ENCODE data around the gene GOLGA6L7. TPM values are rescaled to one million over a fixed set of nuclear protein-coding genes. Genes with fewer than 3 reads are reported as not detected.
"Not testable (repeated sequence)": the region's sequence is repeated elsewhere in the genome, so short reads cannot be mapped to it uniquely, and the experiment has no call there.

GOLGA6L7 gene
- total RNA-seq, 1 experiment from 2014 or later: not detected

GRCh38 chr15:28861031-28861534 lies 12.6 kb upstream of the GOLGA6L7 start:
- in situ Hi-C loops (cut with HindIII; ENCODE audit: low pct_unique_long_range_greater_than_20kb, low sequenced_read_pairs): no loop called here
- no peak for DNase-seq (ENCODE audit: low read depth, low spot score)

GRCh38 chr15:28854578-28854977 lies 6.1 kb upstream of the GOLGA6L7 start:
- in situ Hi-C loops (cut with HindIII; ENCODE audit: low pct_unique_long_range_greater_than_20kb, low sequenced_read_pairs); DNase-seq (ENCODE audit: low read depth, low spot score): not testable (repeated sequence)

- DNase-seq (ENCODE audit: low read depth, low spot score); in situ Hi-C loops (cut with HindIII; ENCODE audit: low pct_unique_long_range_greater_than_20kb, low sequenced_read_pairs): not testable (repeated sequence)
These were observed 5.2 kb upstream of the GOLGA6L7 start for GRCh38 chr15:28853654-28854053.

GRCh38 chr15:28849766-28850165 lies 1.3 kb upstream of the GOLGA6L7 start:
- DNase-seq (ENCODE audit: low read depth, low spot score); in situ Hi-C loops (cut with HindIII; ENCODE audit: low pct_unique_long_range_greater_than_20kb, low sequenced_read_pairs): not testable (repeated sequence)

- DNase-seq (ENCODE audit: low read depth, low spot score); in situ Hi-C loops (cut with HindIII; ENCODE audit: low pct_unique_long_range_greater_than_20kb, low sequenced_read_pairs): not testable (repeated sequence)
These were observed 827 bp upstream of the GOLGA6L7 start for GRCh38 chr15:28849271-28849670.

GRCh38 chr15:28847959-28848358 lies 485 bp downstream of the GOLGA6L7 start:
- DNase-seq (ENCODE audit: low read depth, low spot score); in situ Hi-C loops (cut with HindIII; ENCODE audit: low pct_unique_long_range_greater_than_20kb, low sequenced_read_pairs): not testable (repeated sequence)

GRCh38 chr15:28847247-28847646 lies 1.2 kb downstream of the GOLGA6L7 start:
- in situ Hi-C loops (cut with HindIII; ENCODE audit: low pct_unique_long_range_greater_than_20kb, low sequenced_read_pairs); DNase-seq (ENCODE audit: low read depth, low spot score): not testable (repeated sequence)

GRCh38 chr15:28844147-28844546 lies 4.3 kb downstream of the GOLGA6L7 start:
- in situ Hi-C loops (cut with HindIII; ENCODE audit: low pct_unique_long_range_greater_than_20kb, low sequenced_read_pairs); DNase-seq (ENCODE audit: low read depth, low spot score): not testable (repeated sequence)

- DNase-seq (ENCODE audit: low read depth, low spot score); in situ Hi-C loops (cut with HindIII; ENCODE audit: low pct_unique_long_range_greater_than_20kb, low sequenced_read_pairs): not testable (repeated sequence)
These were observed 4.9 kb downstream of the GOLGA6L7 start for GRCh38 chr15:28843520-28843919.

- DNase-seq (ENCODE audit: low read depth, low spot score); in situ Hi-C loops (cut with HindIII; ENCODE audit: low pct_unique_long_range_greater_than_20kb, low sequenced_read_pairs): not testable (repeated sequence)
These were observed 6.2 kb downstream of the GOLGA6L7 start for GRCh38 chr15:28842210-28842609.

GRCh38 chr15:28840285-28840684 lies 8.2 kb downstream of the GOLGA6L7 start:
- DNase-seq (ENCODE audit: low read depth, low spot score); in situ Hi-C loops (cut with HindIII; ENCODE audit: low pct_unique_long_range_greater_than_20kb, low sequenced_read_pairs): not testable (repeated sequence)

- in situ Hi-C loops (cut with HindIII; ENCODE audit: low pct_unique_long_range_greater_than_20kb, low sequenced_read_pairs); DNase-seq (ENCODE audit: low read depth, low spot score): not testable (repeated sequence)
These were observed 13.4 kb downstream of the GOLGA6L7 start for GRCh38 chr15:28834957-28835585.

GRCh38 chr15:28831897-28832587 lies 16.4 kb downstream of the GOLGA6L7 start:
- in situ Hi-C loops (cut with HindIII; ENCODE audit: low pct_unique_long_range_greater_than_20kb, low sequenced_read_pairs); DNase-seq (ENCODE audit: low read depth, low spot score): not testable (repeated sequence)

GRCh38 chr15:28821420-28821819 lies 27.0 kb downstream of the GOLGA6L7 start:
- in situ Hi-C loops (cut with HindIII; ENCODE audit: low pct_unique_long_range_greater_than_20kb, low sequenced_read_pairs); DNase-seq (ENCODE audit: low read depth, low spot score): not testable (repeated sequence)

GRCh38 chr15:28819930-28820295 lies 28.5 kb downstream of the GOLGA6L7 start:
- in situ Hi-C loops (cut with HindIII; ENCODE audit: low pct_unique_long_range_greater_than_20kb, low sequenced_read_pairs); DNase-seq (ENCODE audit: low read depth, low spot score): not testable (repeated sequence)

GRCh38 chr15:28819019-28819929 lies 29.2 kb downstream of the GOLGA6L7 start:
- in situ Hi-C loops (cut with HindIII; ENCODE audit: low pct_unique_long_range_greater_than_20kb, low sequenced_read_pairs); DNase-seq (ENCODE audit: low read depth, low spot score): not testable (repeated sequence)

- in situ Hi-C loops (cut with HindIII; ENCODE audit: low pct_unique_long_range_greater_than_20kb, low sequenced_read_pairs): not testable (repeated sequence)
These were observed 30.3 kb downstream of the GOLGA6L7 start for GRCh38 chr15:28818168-28818567.

GRCh38 chr15:28814059-28814458 lies 34.4 kb downstream of the GOLGA6L7 start:
- DNase-seq (ENCODE audit: low read depth, low spot score): not testable (repeated sequence)

More at GRCh38 chr15:28818168-28818567, 30.3 kb downstream of the GOLGA6L7 start:
- DNase-seq (ENCODE audit: low read depth, low spot score): not testable (repeated sequence)

More at GRCh38 chr15:28814059-28814458, 34.4 kb downstream of the GOLGA6L7 start:
- in situ Hi-C loops (cut with HindIII; ENCODE audit: low pct_unique_long_range_greater_than_20kb, low sequenced_read_pairs): not testable (repeated sequence)

Measured in SK-MEL-5 (cell line).